GM11168 (cell line): Measurements from ENCODE around the gene F8A2.
"Not testable (repeated sequence)": the region's sequence is repeated elsewhere in the genome, so short reads cannot be mapped to it uniquely, and the experiment has no call there.

Experiments used
- in situ Hi-C: fragments of 300-500 bp; cut with MboI; formaldehyde crosslinking; loops from one replicate; pipeline ENCODE4 v1.12.0; 2022; ENCODE audit warnings: low sequenced_read_pairs; ENCODE audit not compliant: unreplicated experiment

The F8A2 gene

GRCh38 chrX:155381843-155382528 lies at the start of gene F8A2:
Gene F8A2 (plus strand): TSS chrX:155382095. CDS start chrX:155382115, 20 bp downstream.
- in situ Hi-C loops = not testable (repeated sequence)

- in situ Hi-C loops = no loop called here
Measured at GRCh38 chrX:155333544-155334100, 48.3 kb upstream of the F8A2 start.

GRCh38 chrX:155334486-155335336 lies 47.2 kb upstream of the F8A2 start, which contains the start of gene CLIC2:
Gene CLIC2 (minus strand): TSS chrX:155334614. CDS start chrX:155334427, 187 bp downstream.
- in situ Hi-C loops = no loop called here

- in situ Hi-C loops = not testable (repeated sequence)
Measured at GRCh38 chrX:155335337-155335712, 46.6 kb upstream of the F8A2 start.

- in situ Hi-C loops = not testable (repeated sequence)
Measured at GRCh38 chrX:155345689-155346088, 36.2 kb upstream of the F8A2 start.

- in situ Hi-C loops = not testable (repeated sequence)
Measured at GRCh38 chrX:155349448-155349847, 32.4 kb upstream of the F8A2 start.

GRCh38 chrX:155363712-155364111 lies 18.2 kb upstream of the F8A2 start:
- in situ Hi-C loops = not testable (repeated sequence)

- in situ Hi-C loops = not testable (repeated sequence)
Measured at GRCh38 chrX:155373777-155374458, 8.0 kb upstream of the F8A2 start.

- in situ Hi-C loops = not testable (repeated sequence)
Measured at GRCh38 chrX:155379802-155380201, 2.1 kb upstream of the F8A2 start.

- in situ Hi-C loops = not testable (repeated sequence)
Measured at GRCh38 chrX:155382529-155382967, 653 bp downstream of the F8A2 start.

- in situ Hi-C loops = no loop called here
Measured at GRCh38 chrX:155389634-155390033, 7.7 kb downstream of the F8A2 start.

- in situ Hi-C loops = not testable (repeated sequence)
Measured at GRCh38 chrX:155394747-155395276, 12.9 kb downstream of the F8A2 start.

GRCh38 chrX:155406429-155406828 lies 24.5 kb downstream of the F8A2 start:
- in situ Hi-C loops = no loop called here

- in situ Hi-C loops = no loop called here
Measured at GRCh38 chrX:155417769-155418168, 35.9 kb downstream of the F8A2 start.
